SK-N-SH (cell line): ENCODE results near the gene UPF2.

ENCODE experiments used
- EP300 ChIP-seq, 2 experiments: IDR thresholded peaks; 2 replicates each; pipeline versions ENCODE4 v1.4.0 to v1.6.1; 2012; ENCODE audit warnings: borderline replicate concordance in 1 of 2, low read depth in 1 of 2, low read length in 1 of 2
- EZH2phosphoT487 ChIP-seq: fragments of 200-600 bp; sonication (generic); IDR thresholded peaks from 2 replicates; pipeline ENCODE4 v1.6.1; 2017; ENCODE audit warnings: low read depth, mixed run types, mild to moderate bottlenecking, antibody characterized with exemption, moderate library complexity, borderline replicate concordance
- FOXJ3 ChIP-seq: sonication (generic); formaldehyde crosslinking; IDR thresholded peaks from 2 replicates; pipeline ENCODE4 v1.5.1; 2020; ENCODE audit warnings: mild to moderate bottlenecking, missing genetic modification reagents
- GABPA ChIP-seq: IDR thresholded peaks from 2 replicates; pipeline ENCODE4 v1.4.0; 2012; ENCODE audit warnings: low read depth, mild to moderate bottlenecking
- RFX5 ChIP-seq: IDR thresholded peaks from 2 replicates; pipeline ENCODE4 v1.6.1; 2012; ENCODE audit warnings: mild to moderate bottlenecking, improper control_type of control experiment, low read length
- RXRA ChIP-seq: IDR thresholded peaks from 2 replicates; pipeline ENCODE4 v1.4.0; 2012; ENCODE audit warnings: low read depth, mild to moderate bottlenecking, borderline replicate concordance
- SMC3 ChIP-seq: IDR thresholded peaks from 2 replicates; pipeline ENCODE4 v1.6.1; 2012; ENCODE audit warnings: low read depth, low read length, improper control_type of control experiment
- TAF1 ChIP-seq: IDR thresholded peaks from 2 replicates; pipeline ENCODE4 v1.6.1; 2012; ENCODE audit warnings: low read depth, mild to moderate bottlenecking, low read length, moderate library complexity, borderline replicate concordance
- TCF12 ChIP-seq: IDR thresholded peaks from 2 replicates; pipeline ENCODE4 v1.4.0; 2012
- YY1 ChIP-seq: IDR thresholded peaks from 2 replicates; pipeline ENCODE4 v1.4.0; 2012; ENCODE audit warnings: low read depth, mild to moderate bottlenecking
- TF ChIP-seq, protein P1 (sequence below): fragments of 150-350 bp; IDR thresholded peaks from 2 replicates; pipeline ENCODE4 v1.6.1; 2016; ENCODE audit warnings: mild to moderate bottlenecking, low read depth, low read length
- TF ChIP-seq, protein P2 (sequence below): fragments of 200-600 bp; sonication (generic); IDR thresholded peaks from 2 replicates; pipeline ENCODE4 v1.6.1; 2017; ENCODE audit warnings: antibody characterized with exemption, mild to moderate bottlenecking, moderate library complexity
- TF ChIP-seq, protein P3 (sequence below): IDR thresholded peaks from 2 replicates; pipeline ENCODE4 v1.4.0; 2012; ENCODE audit warnings: low read depth
- TF ChIP-seq, protein P4 (sequence below): IDR thresholded peaks from 2 replicates; pipeline ENCODE4 v1.4.0; 2012; ENCODE audit warnings: low read depth, borderline replicate concordance

DNA sequence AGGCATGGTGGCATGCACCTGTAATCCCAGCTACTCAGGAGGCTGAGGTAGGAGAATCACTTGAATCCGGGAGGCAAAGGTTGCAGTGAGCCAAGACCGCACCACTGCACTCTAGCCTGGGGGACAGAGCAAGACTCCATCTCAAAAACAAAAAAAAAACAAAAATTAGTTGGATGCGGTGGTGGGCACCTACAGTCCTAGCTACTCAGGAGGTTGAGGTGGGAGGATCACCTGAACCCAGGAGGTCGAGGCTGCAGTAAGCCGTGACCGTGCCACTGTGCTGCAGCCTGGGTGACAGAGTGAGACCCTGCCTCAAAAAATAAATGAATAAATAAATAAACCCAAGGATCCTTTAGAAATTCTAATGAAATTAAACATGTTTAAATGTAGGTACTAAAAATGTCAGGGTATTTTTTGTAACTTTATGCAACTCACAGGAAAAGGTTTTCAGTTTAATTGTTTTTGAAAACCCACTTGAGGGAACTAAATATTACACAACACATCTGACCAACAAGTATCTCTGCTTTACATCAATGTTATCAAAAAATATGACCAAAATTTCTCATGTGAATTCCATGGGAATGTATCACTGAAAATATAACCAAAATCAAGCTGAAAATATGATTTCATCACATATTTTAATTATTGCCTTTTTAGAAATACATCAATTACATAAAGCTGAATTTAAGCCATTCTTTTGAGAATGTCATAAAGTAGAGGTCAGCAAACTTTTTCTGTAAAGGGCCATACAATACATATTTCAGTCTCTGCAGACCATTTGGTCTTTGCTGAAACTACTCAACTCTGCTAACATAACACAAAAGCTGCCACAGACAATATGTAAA lies 23.9 kb downstream of the UPF2 start:
- TF ChIP-seq, protein P1, sequence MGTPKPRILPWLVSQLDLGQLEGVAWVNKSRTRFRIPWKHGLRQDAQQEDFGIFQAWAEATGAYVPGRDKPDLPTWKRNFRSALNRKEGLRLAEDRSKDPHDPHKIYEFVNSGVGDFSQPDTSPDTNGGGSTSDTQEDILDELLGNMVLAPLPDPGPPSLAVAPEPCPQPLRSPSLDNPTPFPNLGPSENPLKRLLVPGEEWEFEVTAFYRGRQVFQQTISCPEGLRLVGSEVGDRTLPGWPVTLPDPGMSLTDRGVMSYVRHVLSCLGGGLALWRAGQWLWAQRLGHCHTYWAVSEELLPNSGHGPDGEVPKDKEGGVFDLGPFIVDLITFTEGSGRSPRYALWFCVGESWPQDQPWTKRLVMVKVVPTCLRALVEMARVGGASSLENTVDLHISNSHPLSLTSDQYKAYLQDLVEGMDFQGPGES, result no peak
- TF ChIP-seq EZH2phosphoT487, result no peak
- TF ChIP-seq, protein P2, sequence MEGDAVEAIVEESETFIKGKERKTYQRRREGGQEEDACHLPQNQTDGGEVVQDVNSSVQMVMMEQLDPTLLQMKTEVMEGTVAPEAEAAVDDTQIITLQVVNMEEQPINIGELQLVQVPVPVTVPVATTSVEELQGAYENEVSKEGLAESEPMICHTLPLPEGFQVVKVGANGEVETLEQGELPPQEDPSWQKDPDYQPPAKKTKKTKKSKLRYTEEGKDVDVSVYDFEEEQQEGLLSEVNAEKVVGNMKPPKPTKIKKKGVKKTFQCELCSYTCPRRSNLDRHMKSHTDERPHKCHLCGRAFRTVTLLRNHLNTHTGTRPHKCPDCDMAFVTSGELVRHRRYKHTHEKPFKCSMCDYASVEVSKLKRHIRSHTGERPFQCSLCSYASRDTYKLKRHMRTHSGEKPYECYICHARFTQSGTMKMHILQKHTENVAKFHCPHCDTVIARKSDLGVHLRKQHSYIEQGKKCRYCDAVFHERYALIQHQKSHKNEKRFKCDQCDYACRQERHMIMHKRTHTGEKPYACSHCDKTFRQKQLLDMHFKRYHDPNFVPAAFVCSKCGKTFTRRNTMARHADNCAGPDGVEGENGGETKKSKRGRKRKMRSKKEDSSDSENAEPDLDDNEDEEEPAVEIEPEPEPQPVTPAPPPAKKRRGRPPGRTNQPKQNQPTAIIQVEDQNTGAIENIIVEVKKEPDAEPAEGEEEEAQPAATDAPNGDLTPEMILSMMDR, result no peak
- no peak for TF ChIP-seq FOXJ3
- TF ChIP-seq RFX5, result no peak
- peak in 1 of 2 experiments; percentile 61; a peak in 3 of 4 replicates for TF ChIP-seq EP300 (IDR thresholded peaks at IDR 0.05; ENCODE audit: borderline replicate concordance in 1 of 2, low read depth in 1 of 2, low read length in 1 of 2)
- 0 out of 2 replicates have a peak, but pooled peaks have one; percentile 9 for TF ChIP-seq RXRA
- TF ChIP-seq SMC3, result no peak
- no peak for TF ChIP-seq YY1
- TF ChIP-seq TCF12, result peak; percentile 93
- TF ChIP-seq, protein P3, sequence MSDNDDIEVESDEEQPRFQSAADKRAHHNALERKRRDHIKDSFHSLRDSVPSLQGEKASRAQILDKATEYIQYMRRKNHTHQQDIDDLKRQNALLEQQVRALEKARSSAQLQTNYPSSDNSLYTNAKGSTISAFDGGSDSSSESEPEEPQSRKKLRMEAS, result no peak
- TF ChIP-seq, protein P4, sequence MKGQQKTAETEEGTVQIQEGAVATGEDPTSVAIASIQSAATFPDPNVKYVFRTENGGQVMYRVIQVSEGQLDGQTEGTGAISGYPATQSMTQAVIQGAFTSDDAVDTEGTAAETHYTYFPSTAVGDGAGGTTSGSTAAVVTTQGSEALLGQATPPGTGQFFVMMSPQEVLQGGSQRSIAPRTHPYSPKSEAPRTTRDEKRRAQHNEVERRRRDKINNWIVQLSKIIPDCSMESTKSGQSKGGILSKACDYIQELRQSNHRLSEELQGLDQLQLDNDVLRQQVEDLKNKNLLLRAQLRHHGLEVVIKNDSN, result no peak
- no peak for TF ChIP-seq GABPA
- no peak for TF ChIP-seq TAF1
